ENCODE data around the gene BCKDK.

DNA sequence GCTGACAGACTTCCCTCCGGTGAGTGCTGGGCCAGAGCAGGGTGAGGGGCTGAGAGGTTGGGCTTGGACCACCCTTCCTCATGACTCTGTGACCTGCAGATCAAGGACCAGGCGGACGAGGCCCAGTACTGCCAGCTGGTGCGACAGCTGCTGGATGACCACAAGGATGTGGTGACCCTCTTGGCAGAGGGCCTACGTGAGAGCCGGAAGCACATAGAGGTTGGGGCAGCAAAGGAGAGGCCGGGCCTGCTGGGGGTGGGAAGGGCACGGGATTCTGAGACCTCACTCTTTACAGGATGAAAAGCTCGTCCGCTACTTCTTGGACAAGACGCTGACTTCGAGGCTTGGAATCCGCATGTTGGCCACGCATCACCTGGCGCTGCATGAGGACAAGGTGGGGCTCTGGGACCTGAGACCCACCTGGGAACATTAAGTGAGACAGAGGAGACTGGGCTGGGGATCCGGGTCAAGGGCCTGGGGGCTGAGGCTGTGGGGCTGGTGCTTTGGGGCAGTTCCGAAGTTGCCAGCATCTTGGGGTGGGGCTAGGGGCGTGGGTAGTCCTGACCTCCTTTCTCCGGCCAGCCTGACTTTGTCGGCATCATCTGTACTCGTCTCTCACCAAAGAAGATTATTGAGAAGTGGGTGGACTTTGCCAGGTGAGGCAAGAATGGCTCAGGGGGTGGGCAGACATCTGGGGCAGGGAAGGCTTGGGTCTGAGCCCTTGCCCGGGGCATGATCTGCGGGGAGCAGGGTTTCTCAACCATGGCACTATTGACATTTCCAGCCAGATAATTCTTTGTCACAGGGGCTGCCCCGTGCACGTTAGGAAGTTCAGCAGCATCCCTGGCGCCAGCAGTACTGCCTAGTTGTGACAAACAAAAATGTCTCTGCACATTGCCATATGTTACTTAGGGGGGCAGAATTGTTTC lies 2.2 kb downstream of the BCKDK start:
- TF ChIP-seq CTCF (IDR thresholded peaks at IDR 0.05) = no peak
- TF ChIP-seq POLR2A (IDR thresholded peaks at IDR 0.05) = no peak
